8988T (cell line): ENCODE results near the gene CAND2.
"Not testable (repeated sequence)": the region's sequence is repeated elsewhere in the genome, so short reads cannot be mapped to it uniquely, and the experiment has no call there.

Experiments used
- DNase-seq: peaks from one replicate; pipeline ENCODE4 v3.0.0; 2011

CAND2 gene

DNA sequence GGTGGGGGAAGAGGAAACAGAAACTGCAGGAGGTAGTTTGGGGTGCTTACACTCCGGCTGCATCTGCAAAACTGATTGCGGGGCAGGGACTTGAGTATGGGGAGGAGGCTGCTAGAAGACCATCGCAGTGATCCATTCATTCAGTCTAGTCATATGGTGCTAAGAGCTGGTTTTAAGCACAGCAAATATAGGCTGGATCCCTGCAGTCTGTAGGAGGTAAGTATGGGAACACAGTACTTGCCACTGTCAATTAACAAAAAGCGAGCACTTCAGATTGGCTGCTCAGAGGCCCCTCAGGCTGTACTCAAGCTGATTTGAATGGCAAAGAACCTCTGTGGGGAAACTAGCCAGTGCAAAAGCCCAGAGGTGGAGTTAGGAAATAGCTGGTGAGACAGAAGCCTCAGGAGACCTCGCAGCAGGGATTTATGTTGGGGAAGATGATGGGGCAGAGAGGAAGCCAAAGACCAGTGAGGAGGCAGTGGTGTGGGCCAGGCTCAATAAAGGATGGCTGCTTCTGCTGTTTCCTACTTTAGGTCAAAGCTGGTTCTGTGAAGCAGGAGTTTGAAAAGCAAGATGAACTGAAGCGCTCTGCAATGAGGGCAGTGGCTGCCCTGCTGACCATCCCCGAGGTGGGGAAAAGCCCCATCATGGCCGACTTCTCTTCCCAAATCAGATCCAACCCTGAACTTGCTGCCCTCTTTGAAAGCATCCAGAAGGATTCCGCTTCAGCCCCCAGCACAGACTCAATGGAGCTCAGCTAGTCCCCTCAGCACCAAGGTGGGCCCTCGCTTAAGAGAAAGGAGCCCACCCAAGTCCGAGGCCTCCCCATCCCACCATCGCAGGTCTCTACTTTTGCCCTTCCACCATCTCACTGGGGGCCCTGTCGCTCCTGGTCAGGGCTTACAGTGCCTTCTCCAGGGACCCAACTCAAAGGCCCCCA is 37.0 kb downstream of the CAND2 start:
- DNase-seq: no peak

GRCh38 chr3:12835052-12835665 is 38.7 kb downstream of the CAND2 start:
- no peak for DNase-seq

DNA sequence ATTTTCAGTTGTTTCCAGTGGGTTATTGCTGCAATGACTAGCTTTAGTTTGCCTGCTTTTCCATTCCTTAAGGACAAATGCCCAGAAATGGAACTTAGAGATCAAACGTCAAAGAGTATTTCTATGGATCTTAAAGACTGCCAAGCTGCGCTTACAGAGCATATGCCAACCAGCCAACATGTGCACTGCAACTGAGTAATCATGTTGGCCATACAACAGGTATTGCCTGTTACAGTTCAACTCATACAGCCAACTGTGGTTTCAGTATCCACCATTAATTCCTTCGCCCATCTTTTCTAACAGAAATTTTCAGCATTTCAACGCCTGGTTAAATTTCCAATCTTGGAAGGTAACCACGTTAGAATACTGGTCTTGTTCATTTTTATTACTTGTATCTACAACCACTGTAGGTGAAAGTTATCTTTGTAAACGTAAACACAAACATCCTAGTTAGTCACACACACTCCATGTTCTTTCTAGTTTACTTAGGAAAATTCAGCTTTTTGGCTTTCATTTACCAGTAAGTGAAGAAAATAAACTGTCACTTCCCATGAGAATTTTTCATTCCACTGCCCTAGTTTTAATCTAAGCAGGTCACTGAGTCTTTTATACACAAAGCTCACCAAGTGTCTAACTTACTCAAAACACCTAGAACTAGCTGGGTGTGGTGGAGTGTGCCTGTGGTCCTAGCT is 41.0 kb downstream of the CAND2 start:
- DNase-seq: no peak

DNA sequence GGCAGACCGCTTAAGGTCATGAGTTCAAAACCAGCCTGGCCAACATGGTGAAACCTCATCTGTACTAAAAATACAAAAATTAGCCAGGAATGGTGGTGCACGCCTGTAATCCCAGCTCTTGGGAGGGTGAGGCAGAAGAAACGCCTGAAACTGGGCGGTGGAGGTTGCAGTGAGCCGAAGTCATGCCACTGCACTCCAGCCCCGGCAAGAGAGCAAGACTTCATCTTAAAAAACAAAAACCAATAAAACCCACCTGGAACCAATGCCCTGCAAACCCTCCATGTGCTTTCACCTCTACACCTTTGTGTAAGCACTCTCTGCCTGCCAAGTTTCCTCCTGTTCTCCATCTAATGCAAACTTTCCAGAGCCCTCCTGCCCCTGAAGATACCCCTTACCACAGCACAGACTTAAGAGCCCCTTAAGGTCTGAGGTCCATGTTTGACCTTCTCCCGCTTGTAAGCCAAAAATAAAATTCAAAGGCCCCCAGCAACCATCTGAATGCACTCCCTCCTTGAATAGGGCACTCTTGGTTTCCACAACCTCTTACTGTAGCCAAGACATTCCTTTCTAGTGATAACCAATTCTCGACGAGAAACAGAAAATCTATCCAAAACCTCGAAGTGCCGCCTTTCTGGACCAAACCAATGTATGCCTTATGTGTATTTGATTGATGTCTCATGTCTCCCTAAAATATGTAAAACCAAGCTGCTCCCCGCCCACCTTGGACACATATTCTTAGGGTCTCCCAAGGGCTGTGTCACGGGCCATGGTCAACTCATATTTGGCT is 41.9 kb downstream of the CAND2 start:
- DNase-seq: no peak

DNA sequence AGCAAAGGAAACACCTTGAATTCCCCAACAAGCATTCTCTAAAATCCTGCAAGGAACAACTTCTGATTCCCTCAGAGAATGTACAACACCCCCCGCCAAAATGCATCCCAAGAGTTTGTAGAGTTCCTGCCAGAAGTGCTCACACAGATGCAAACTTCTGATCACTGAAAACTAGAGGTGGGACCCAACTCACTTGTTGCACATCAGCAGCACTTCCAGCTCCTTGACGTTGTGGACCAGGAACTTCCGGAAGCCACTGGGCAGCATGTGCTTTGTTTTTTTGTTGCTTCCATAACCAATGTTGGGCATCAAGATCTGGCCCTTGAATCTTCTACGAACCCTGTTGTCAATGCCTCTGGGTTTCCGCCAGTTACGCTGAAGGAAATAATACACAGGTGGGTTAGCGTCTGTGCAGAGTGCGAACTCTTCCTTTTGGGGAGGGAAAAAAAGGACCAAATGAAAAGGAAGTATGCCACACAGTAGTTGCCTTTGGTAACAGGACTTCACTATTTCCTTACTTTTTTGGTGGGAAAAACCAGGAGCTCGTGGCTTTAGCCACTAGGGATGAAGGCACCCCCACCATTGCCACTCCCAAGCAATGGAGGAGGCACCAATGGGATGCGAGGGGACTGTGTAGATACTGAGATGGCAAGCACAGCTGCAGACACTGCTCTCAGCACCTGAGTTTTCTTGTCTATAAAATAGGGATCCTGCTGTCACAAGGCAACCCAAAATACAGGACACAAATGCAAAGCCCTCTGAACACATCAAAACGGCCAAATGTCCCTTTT is 42.9 kb downstream of the CAND2 start:
- no peak for DNase-seq

DNA sequence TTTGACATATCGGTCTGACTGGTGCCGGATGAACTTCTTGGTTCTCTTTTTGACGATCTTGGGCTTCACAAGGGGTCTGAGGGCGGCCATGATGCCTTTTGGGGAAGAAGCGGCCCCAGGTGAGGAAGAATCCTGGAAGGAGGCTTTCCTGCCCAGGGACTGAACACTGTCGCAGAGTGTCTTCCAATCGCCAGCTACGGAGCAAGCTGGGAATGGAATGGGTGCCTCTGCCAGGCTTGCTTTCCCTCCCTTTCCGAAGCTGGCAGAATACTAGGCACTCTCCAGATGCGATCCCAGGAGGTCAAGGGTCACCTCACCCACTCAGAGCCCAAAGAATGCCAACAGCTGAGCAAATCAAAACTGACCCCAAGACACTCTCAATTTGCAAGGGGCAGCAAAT is 43.7 kb downstream of the CAND2 start:
- DNase-seq: not testable (repeated sequence)

GRCh38 chr3:12840591-12841148 is 44.2 kb downstream of the CAND2 start:
- no peak for DNase-seq

GRCh38 chr3:12841149-12841969 is 44.9 kb downstream of the CAND2 start, which contains the start of gene RPL32:
RPL32 (minus strand) TSS chr3:12841565; CDS start chr3:12840237, 1,328 bp downstream.
- DNase-seq: peak; percentile 64

DNA sequence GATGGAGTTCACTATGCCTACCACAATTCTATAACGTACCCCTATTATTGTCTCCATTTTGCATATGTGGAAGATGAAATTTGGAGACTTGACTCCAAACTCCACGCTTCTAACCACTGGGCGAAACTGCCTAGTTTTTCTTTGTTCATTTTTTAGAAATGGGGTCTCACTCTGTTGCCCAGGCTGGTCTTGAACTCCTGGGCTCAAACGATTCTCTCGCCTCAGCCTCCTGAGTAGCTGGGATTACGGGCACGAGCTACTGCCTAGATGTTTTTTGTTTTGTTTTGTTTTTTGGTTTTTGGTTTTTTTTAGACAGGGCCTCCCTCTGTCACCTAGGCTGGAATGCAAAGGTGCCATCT is 45.5 kb downstream of the CAND2 start:
- DNase-seq: no peak

DNA sequence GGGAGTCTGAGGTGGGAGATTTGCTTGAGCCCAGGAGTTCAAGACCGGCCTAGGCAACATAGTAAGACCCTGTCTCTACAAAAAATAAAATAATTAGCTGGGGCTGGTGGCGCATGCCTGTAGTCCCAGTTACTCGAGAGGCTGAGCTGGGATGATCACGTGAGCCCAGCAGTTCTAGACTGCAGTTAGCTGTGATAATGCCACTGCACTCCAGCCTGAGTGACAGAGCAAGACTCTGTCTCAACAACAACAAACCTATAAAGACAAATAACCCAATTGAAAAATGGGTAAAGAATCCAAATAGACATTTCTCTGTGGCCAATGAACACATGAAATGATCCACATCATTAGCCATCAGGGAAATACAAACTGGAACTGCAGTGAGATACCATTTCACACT is 46.0 kb downstream of the CAND2 start:
- DNase-seq: no peak

GRCh38 chr3:12845811-12846210 is 49.3 kb downstream of the CAND2 start:
- DNase-seq: no peak

- no peak for DNase-seq
Observed at GRCh38 chr3:12852201-12852600, 55.7 kb downstream of the CAND2 start.

DNA sequence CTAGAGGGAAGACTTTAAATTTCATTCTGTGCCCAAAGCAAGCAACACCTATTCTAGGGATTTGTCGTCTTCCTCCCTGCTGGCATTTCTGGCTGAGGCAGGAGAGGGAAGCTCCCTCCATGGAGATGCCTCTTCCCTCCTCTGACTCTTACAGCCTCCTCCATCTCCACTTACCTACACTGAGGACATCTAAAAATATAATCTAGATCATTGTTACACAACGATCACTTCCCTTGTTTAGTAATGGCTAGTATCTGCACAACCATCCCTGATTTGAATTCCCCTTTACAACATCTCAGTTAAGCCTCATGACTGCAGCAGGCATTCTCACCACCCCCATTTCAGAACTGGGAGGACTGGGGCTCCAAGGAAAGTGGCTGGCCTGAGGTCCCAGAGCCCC is 57.4 kb downstream of the CAND2 start:
- not testable (repeated sequence) for DNase-seq

DNA sequence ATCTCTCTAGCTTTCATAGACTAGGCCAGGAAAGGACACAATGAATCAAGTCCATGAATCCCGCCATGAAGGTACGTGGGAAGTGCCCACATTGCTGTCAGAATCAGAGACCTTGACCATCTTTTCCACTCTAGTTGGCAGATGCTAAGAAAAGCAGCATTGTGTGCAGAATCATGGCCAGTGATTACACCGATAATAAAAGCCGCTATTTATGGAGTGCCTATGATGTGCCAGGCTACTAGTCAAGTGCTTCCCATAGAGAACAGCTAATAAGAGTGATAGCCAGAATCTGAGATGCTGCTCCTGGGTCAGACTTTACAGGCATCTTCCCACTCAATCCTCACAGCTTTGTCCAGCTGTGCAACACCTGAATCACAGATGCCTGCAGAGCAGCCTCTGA is 58.1 kb downstream of the CAND2 start:
- no peak for DNase-seq

GRCh38 chr3:12856626-12857025 is 60.1 kb downstream of the CAND2 start:
- DNase-seq: no peak

DNA sequence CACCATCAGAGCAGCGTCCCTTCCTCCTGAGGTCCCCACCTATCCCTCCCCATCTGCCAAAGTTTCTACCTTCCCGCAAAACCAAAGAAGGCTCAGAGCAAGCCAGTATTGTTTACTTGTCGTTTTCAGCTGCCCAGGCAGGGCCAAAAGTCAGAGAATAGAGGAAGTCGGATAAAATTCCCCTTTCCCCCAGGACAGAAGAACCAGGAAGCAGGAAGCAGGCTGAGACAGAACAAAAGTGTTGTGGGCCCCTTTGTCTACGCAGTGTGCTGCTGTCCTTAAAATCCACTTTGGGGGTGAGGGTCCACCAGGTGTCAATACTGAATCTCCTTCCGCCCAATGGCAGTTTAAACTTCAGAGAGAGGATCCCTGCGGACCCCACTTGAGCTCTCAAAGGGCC is 63.4 kb downstream of the CAND2 start:
- no peak for DNase-seq

GRCh38 chr3:12861611-12862010 is 65.1 kb downstream of the CAND2 start:
- DNase-seq: no peak

- no peak for DNase-seq
Observed at GRCh38 chr3:12862387-12862786, 65.9 kb downstream of the CAND2 start.

- DNase-seq: no peak
Observed at GRCh38 chr3:12865271-12865670, 68.8 kb downstream of the CAND2 start.

GRCh38 chr3:12866836-12867235 is 70.4 kb downstream of the CAND2 start:
- DNase-seq: no peak
